OCI-M2 (cell line): ENCODE results near the gene PTP4A1.
"Not testable (repeated sequence)": the region's sequence is repeated elsewhere in the genome, so short reads cannot be mapped to it uniquely, and the experiment has no call there.

ENCODE experiments used
- DNase-seq: peaks from one replicate; lab custom pipeline; 2025; ENCODE audit not compliant: unreplicated experiment; lab: John Stamatoyannopoulos, UW

The PTP4A1 gene

DNA sequence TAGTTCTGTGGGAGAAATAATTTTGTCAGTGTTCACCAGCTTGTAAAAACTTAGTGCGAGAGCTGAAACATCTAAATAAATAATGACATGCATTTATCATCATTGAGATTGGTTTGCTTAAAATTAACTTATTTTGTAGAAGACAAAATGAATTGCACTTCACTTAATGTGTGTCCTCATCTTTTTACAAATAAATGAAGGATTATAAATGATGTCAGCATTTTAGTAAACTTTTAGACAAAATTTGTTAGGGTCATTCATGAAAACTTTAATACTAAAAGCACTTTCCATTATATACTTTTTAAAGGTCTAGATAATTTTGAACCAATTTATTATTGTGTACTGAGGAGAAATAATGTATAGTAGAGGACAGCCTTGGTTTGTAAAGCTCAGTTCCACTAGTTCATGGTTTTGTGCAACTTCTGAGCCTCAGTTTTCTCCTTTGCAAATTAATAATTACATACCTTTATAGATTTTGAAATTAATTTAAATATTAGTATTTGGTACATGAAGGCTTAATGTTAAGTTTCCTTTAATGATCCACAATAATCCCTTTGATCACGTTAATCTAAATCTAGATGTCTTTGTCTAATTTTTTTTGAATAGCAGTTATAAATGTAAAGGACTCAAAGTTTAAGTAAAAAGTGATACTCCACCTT, 9.2 kb downstream of the PTP4A1 start:
- DNase-seq = no peak

DNA sequence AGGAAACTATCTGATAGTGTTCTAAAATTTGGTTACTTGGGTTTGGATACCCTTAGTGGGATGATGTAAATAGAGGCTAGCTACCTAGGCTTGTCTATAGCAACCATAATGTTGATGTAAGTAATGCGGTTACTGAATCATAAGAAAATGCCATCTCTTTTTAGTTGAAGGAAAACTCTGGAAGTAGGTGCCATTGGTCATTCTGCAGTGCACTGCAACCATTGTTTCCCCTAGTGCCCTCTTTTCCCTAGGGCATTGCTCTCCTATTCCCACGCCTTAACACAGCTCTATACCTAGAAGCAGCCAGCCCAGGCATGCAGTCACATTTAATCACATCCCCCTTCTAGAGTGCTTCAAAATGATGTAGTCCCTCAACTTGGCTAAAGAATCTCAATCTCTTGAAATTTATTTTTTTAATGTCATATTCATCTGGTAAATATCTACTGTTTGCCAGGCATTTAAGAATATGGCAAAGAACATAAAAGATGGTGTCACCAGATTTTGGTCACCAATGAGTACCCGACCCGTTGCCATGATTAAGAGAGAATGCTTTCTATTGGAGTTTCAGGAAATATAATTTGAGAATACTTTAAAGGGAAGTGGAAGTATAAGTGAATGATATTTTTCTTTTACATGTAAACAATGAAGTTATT, 10.4 kb downstream of the PTP4A1 start:
- no peak for DNase-seq

DNA sequence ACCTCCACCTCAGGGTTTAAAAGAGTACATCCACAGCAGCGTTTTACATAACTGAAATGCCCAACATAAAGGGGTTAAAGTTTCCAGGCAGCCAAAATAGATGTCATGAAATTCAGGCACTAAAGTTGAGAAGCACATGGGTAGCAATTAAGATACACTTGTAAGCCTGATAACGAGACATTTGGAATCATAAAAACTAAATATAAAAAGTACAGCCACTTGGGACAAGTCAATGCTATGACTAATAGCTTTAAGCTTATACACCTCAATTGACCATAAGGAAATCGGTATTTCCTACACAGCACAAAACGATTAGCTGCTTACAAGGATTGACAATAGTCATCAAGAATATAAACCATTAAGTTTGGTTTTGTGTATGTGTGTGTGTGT, 11.8 kb downstream of the PTP4A1 start:
- DNase-seq = no peak

DNA sequence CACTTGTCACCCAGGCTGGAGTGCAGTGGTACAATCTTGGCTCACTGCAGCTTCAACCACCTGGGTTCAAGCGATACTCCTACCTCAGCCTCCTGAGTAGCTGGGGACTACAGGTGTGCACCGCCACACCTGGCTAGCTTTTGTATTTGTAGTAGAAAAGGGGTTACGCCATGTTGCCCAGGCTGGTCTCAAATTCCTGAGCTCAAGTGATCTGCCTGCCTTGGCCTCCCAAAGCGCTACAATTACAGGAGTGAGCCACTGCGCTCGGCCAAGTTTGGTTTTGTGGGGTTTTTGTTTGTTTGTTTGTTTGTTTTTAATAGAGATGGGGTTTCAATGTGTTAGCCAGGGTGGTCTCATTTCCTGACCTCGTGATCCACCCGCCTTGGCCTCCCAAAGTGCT, 12.3 kb downstream of the PTP4A1 start:
- DNase-seq = no peak

DNA sequence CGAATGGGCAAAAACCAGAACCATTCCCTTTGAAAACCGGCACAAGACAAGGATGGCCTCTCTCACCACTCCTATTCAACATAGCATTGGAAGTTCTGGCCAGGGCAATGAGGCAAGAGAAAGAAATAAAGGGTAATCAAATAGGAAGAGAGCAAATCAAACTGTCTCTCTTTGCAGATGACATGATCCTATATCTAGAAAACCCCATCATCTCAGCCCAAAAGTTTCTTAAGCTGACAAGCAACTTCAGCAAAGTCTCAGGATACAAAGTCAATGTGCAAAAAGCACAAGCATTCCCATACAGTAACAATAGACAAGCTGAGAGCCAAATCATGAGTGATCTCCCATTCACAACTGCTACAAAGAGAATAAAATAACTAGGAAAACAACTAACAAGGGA, 13.4 kb downstream of the PTP4A1 start:
- DNase-seq = not testable (repeated sequence)

DNA sequence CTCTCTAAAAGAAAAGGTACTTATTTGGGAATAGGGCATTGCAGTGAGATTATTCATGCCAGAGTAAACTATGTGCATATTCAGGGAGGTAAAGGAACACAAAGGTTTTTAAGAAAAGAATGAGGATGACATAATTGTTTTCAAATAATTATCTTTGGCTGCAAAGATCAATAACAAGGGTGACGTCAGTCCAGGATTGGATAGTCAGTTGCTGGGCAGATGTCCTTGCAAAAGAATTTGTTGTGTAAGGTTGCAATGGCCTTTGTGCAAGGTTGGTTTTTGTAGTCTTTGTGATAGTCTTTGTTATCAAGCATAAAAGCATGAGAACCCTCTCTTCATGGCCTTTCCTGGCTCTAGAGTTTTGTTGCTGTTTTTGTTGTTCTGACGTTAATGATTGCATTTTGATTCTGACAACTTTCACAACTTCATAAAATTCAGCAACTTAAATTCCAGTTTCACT, 17.7 kb downstream of the PTP4A1 start:
- no peak for DNase-seq

DNA sequence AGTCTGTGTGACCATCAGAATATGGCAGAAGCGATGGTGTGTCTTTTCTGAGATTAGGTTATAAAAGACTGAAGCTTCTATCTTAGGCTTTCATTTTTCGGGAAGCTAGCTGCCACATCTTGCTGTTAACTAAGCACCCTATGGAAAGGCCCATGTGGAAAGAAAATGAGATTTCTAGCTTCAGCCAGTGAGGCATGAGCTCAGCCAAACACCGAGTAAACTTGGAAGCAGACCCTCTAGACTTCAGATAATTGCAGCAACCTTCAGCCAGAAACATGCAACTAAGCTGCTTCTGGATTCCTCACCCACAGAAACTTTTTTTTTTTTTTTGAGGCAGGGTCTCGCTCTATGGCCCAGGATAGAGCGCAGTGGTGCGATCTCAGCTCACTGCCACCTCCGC, 20.6 kb downstream of the PTP4A1 start:
- DNase-seq = no peak

DNA sequence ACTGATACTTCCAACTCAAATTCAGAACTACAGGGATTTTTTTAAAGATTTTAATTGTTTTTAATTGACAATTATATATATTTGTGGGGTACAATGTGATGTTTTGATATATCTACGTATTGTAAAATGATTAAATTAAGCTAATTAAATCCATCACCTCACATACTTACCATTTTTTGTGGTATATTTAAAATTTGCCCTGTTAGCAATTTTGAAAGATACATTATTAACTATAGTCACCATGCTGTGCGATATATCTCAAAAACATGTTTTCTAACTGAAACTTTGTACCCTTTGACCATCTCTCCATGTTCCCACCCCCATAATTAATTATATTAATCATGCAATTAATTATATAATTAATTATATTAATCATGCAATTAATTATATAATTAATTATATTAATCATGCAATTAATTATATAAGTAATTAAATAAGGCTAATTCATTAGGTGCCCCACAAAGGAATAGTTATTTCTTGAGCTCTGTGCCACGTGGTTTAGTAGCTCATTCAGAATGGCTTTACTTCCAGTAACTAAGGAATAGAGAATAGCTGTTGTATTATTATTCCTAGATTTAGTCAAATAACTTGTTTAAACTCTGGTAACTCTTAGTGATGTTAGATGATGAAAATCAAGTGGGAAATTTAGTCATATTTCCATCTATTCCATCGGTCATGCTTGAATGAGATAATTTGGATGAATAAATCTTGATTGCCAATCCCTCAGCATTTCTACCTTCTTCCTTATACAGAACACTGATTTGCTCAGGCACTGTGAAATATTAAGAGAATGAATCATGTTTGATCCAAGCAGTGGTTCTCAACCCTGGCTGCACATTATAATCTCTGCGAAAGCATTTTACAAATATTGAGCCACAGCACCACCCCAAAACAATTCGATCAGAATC, 25.1 kb downstream of the PTP4A1 start:
- no peak for DNase-seq

DNA sequence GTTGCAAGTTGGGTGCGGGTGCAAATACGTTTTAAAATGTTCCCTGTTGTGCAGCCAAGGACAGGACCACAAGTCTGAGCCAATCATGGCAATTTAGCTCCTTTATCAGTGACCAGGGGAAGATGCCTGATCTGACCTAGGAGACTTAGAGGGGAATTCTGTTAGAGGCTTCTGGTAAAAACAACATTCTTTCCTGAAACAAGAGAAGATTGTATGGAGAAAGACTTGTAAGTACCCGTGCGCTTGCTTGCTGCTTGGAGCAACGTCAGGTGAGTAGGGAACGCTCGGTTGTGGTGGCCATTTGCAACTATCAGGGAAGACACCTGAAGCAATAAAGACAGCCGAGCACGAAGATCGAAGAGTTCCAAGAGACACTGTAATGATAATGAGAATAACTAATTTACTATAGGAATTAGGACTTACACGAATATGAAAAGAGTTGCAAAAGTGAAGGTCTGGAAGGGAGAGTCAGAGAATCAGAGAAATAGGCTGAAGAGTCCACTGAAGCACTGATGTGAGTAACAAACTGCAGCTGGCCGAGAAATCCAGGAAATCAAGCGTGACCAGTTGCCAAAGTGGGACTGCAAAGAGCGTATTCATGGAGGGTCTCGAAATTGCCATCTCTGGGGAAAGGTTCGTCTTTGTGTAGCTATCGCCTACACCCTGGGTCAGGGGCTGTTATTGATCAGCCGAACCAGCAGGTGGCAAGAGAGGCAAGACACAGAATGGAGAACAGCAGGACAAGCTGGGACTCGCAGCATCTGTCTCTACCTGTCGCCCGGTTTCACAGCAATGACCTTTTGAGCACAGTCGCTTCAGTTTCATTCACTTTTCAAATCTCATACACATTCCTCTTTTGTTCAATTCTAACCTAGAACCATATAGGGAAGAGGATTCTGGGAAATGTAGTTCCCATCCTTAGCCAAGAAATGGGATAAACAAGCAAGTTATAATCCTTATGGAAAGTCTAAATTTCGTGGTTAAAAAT, 26.1 kb downstream of the PTP4A1 start:
- peak; percentile 61 for DNase-seq

DNA sequence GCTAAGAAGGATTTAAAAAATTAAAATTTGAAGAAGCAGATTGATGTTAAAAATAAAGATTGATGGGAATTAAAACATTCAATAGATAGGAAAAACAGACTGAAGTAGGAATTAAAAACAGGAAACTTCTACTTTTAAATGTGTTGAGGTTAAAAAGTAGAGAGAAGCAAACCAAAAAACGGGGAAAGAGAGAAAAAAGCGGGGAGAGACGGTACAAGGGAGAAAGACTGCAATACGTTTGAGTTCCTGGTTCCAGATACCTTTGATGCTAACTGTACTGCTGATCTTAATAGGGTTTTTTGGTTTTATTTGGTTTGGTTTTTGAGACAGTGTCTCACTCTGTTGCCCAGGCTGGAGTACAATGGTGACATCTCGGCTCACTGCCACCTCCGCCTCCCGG, 27.0 kb downstream of the PTP4A1 start:
- no peak for DNase-seq

DNA sequence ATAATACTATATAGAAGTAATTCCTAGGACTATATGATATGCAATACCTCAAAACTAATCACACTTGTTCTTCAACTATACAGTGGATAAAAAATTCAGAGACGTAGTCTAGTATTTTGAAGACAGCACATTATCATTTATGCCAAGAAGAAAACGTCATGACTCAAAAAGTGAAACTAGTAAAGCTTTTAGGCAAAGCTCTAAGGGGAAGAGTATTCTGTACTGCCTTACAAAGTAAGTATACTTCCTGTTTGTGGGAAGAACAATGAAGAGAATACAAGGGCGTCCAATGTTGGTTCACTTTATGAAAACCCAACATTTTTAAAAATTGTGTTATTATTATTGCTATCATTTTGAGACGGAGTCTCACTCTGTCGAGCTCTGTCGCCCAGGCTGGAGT, 27.9 kb downstream of the PTP4A1 start:
- no peak for DNase-seq

DNA sequence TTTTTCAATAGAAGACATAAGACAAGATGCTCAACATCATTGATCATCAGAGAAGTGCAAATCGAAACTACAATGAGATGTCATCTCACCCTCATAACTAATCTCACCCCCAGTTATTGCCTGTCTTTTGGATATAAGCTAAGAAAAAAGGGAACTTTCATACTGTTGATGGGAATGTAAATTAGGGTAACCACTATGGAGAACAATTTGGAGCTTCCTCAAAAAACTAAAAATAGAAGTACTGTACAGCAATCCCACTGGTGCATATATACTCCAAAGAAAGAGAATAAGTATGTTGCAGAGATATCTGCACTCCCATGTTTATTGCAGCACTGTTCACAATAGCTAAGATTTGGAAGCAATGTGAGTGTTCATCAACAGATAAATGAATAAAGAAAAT, 37.0 kb downstream of the PTP4A1 start:
- no peak for DNase-seq

DNA sequence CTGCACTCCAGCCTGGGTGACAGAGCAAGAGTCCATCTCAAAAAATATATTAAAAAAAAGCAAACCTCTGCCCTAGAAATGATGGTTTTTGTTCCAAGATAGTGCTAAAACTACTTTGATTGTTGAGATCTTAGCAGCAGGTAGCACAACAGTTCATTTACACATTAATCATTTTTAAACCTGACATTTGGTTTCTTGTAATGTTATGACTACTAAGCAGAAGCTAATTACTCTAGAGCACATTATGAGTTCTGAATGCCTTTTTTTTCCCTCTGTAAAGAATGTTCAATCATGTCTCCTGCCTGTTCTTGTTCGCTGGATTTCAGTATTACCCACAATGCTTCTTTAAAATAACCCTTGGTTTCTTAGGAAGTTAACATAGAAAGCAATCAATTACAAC, 38.7 kb downstream of the PTP4A1 start:
- no peak for DNase-seq

DNA sequence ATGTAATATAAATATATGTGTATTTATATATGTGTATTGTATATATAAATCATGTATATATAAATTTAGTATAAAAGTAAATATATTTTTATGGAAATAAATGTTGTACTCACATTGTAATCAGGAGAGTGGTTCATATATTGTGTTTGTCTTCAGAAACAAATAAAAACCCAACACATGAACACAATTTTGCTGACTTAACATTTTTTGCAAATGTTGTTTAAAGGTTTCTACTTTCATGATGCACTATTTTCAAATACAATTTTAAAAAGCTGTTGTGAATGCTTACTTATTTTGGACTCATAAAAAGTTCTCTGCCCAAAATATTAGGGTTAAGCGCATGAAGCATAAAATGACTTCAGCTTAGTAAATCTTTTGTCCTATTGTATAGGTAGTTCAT, 39.3 kb downstream of the PTP4A1 start:
- no peak for DNase-seq

DNA sequence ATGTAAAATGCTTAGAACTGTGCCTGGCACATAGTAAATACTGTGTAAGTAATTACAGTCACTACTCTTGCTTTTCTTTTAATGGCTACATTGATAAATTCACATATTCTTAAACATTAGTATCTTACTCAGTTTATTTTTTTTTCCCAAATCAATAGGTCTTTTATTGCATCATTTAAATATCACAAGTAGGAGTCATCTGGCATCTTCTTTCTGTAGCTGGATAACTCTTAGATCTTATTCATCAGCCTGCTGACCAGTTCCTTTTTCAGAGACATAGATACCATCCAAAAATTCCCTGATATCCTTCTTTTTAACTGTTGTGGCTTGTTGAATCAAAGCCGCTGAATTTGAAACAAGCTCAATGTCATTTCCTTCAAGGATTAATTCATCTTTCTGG, 43.3 kb downstream of the PTP4A1 start:
- DNase-seq = no peak
